Mesendoderm (in vitro differentiated cells): ENCODE measurements around the gene CTNNA2.
A peak's percentile ranks its signal among the peaks of the same experiment; 100 is the strongest.

Experiments used
- DNase-seq: peaks from one replicate; pipeline ENCODE4 v3.0.0; 2013
- H2AK5ac ChIP-seq: 2 replicates; pipeline ENCODE4 v1.6.1; 2013; ENCODE audit warnings: low read length, inconsistent platforms
- H2BK120ac ChIP-seq: 2 replicates; pipeline ENCODE4 v1.6.1; 2013; ENCODE audit warnings: low read depth, mild to moderate bottlenecking, low read length, moderate library complexity, mixed read lengths
- H2BK15ac ChIP-seq: replicated peaks from 2 replicates; pipeline ENCODE4 v1.6.1; 2013; ENCODE audit warnings: low read depth, mild to moderate bottlenecking, moderate library complexity
- H2BK5ac ChIP-seq: 2 replicates; pipeline ENCODE4 v1.6.1; 2013; ENCODE audit warnings: low read length, inconsistent platforms
- H3K18ac ChIP-seq: 2 replicates; pipeline ENCODE4 v1.6.1; 2013; ENCODE audit warnings: mild to moderate bottlenecking, low read length, mixed read lengths
- H3K23ac ChIP-seq: one replicate; pipeline ENCODE4 v1.6.1; 2013; ENCODE audit warnings: low read length
- H3K27ac ChIP-seq: 2 replicates; pipeline ENCODE4 v1.5.1; 2013; ENCODE audit warnings: low read depth, mild to moderate bottlenecking, inconsistent platforms, low read length, moderate library complexity
- H3K27me3 ChIP-seq: 2 replicates; pipeline ENCODE4 v1.6.1; 2013; ENCODE audit warnings: low read length, control low read depth, mild to moderate bottlenecking, inconsistent platforms; ENCODE audit not compliant: insufficient read depth, poor library complexity
- H3K36me3 ChIP-seq: 2 replicates; pipeline ENCODE4 v1.6.1; 2013; ENCODE audit warnings: low read length, inconsistent platforms; ENCODE audit not compliant: control insufficient read depth, insufficient read depth
- H3K4ac ChIP-seq: one replicate; pipeline ENCODE4 v1.6.1; 2013; ENCODE audit warnings: low read depth, mild to moderate bottlenecking, low read length, moderate library complexity
- H3K4me1 ChIP-seq: 2 replicates; pipeline ENCODE4 v1.6.1; 2013; ENCODE audit warnings: low read depth, low read length, inconsistent platforms; ENCODE audit not compliant: control insufficient read depth
- H3K4me2 ChIP-seq: 2 replicates; pipeline ENCODE4 v1.6.1; 2013; ENCODE audit warnings: low read length
- H3K4me3 ChIP-seq: 2 replicates; pipeline ENCODE4 v1.5.1; 2013; ENCODE audit warnings: mild to moderate bottlenecking, low read length
- H3K56ac ChIP-seq: one replicate; pipeline ENCODE4 v1.6.1; 2013; ENCODE audit warnings: low read length
- H3K79me1 ChIP-seq: 2 replicates; pipeline ENCODE4 v1.6.1; 2013; ENCODE audit warnings: low read length, inconsistent platforms
- H3K79me2 ChIP-seq: 2 replicates; pipeline ENCODE4 v1.6.1; 2013; ENCODE audit warnings: mild to moderate bottlenecking, low read length; ENCODE audit not compliant: control insufficient read depth, insufficient read depth
- H3K9ac ChIP-seq: 2 replicates; pipeline ENCODE4 v1.6.1; 2013; ENCODE audit warnings: low read length, inconsistent platforms
- H4K5ac ChIP-seq: one replicate; pipeline ENCODE4 v1.6.1; 2013; ENCODE audit warnings: low read length
- H4K8ac ChIP-seq: one replicate; pipeline ENCODE4 v1.6.1; 2013; ENCODE audit warnings: low read depth, mild to moderate bottlenecking, control low read depth, low read length, moderate library complexity
- WGBS: extraction: QIAGEN DNeasy Blood & Tissue Kit; methylation state at CpG from one replicate; pipeline ENCODE4 v1.1.7; 2013; ENCODE audit warnings: low lambda C conversion rate, missing lambda C conversion rate; ENCODE audit not compliant: insufficient coverage; ENCODE audit errors: extremely low coverage; 5-methylcytosine and 5-hydroxymethylcytosine counted together

The CTNNA2 gene

GRCh38 chr2:80205498-80205897 lies 692.6 kb downstream of the CTNNA2 start:
- H2AK5ac ChIP-seq: no peak overlapping the region
- no peaks in the 10 kb centered on the region for H3K36me3 ChIP-seq
- no peaks in the 10 kb centered on the region for H3K79me2 ChIP-seq
- no peaks in the 10 kb centered on the region for H3K4me1 ChIP-seq
- no peak overlapping the region for H2BK15ac ChIP-seq
- no CpG with 5 or more reads among the region's 2 CpGs for WGBS
- H3K27ac ChIP-seq: no peak overlapping the region
- no peak for DNase-seq
- H3K18ac ChIP-seq: no peak overlapping the region
- no peak overlapping the region for H2BK120ac ChIP-seq
- no peak overlapping the region for H3K4me2 ChIP-seq
- H3K27me3 ChIP-seq: no peaks in the 10 kb centered on the region
- no peak overlapping the region for H3K4me3 ChIP-seq
- no peak overlapping the region for H4K5ac ChIP-seq
- no peak overlapping the region for H3K23ac ChIP-seq
- no peaks in the 10 kb centered on the region for H3K79me1 ChIP-seq
- H3K56ac ChIP-seq: no peak overlapping the region
- H2BK5ac ChIP-seq: no peak overlapping the region
- no peak overlapping the region for H4K8ac ChIP-seq
- H3K9ac ChIP-seq: no peak overlapping the region
- H3K4ac ChIP-seq: no peak overlapping the region

GRCh38 chr2:80209458-80209857 lies 696.6 kb downstream of the CTNNA2 start:
- Histone ChIP-seq H3K4me3 (no peak overlapping the region), H2BK15ac (no peak overlapping the region), H3K56ac (no peak overlapping the region), H3K18ac (no peak overlapping the region), H3K4ac (no peak overlapping the region), H4K8ac (no peak overlapping the region), H3K4me1 (no peaks in the 10 kb centered on the region), H3K4me2 (no peak overlapping the region), H3K79me1 (no peaks in the 10 kb centered on the region), H4K5ac (no peak overlapping the region), H3K23ac (no peak overlapping the region), H3K27me3 (no peaks in the 10 kb centered on the region), H3K79me2 (no peaks in the 10 kb centered on the region), H3K27ac (no peak overlapping the region), H2AK5ac (no peak overlapping the region), H3K36me3 (no peaks in the 10 kb centered on the region), H3K9ac (no peak overlapping the region), H2BK5ac (no peak overlapping the region), H2BK120ac (no peak overlapping the region)
- WGBS: no CpG with 5 or more reads among the region's 5 CpGs
- no peak for DNase-seq

GRCh38 chr2:80217446-80217845 lies 704.6 kb downstream of the CTNNA2 start:
- Histone ChIP-seq H3K4me2 (no peak overlapping the region), H3K4me1 (no peaks in the 10 kb centered on the region), H2BK120ac (no peak overlapping the region), H4K5ac (no peak overlapping the region), H3K23ac (no peak overlapping the region), H3K79me2 (no peaks in the 10 kb centered on the region), H2BK15ac (no peak overlapping the region), H3K18ac (no peak overlapping the region), H3K4me3 (no peak overlapping the region), H4K8ac (no peak overlapping the region), H3K56ac (no peak overlapping the region), H3K36me3 (no peaks in the 10 kb centered on the region), H3K27me3 (no peaks in the 10 kb centered on the region), H3K4ac (no peak overlapping the region), H2BK5ac (no peak overlapping the region), H3K79me1 (no peaks in the 10 kb centered on the region), H2AK5ac (no peak overlapping the region), H3K27ac (no peak overlapping the region), H3K9ac (no peak overlapping the region)
- no peak for DNase-seq

GRCh38 chr2:80222644-80223043 lies 709.8 kb downstream of the CTNNA2 start:
- no peak overlapping the region for H2BK120ac ChIP-seq
- H3K9ac ChIP-seq: no peak overlapping the region
- H3K23ac ChIP-seq: no peak overlapping the region
- no peak overlapping the region for H3K4me3 ChIP-seq
- no peaks in the 10 kb centered on the region for H3K79me1 ChIP-seq
- H3K4me2 ChIP-seq: no peak overlapping the region
- H2BK5ac ChIP-seq: no peak overlapping the region
- no CpG with 5 or more reads among the region's 2 CpGs for WGBS
- no peaks in the 10 kb centered on the region for H3K36me3 ChIP-seq
- H2AK5ac ChIP-seq: no peak overlapping the region
- no peak overlapping the region for H4K8ac ChIP-seq
- no peak overlapping the region for H3K4ac ChIP-seq
- H3K27me3 ChIP-seq: no peaks in the 10 kb centered on the region
- H2BK15ac ChIP-seq: no peak overlapping the region
- H3K18ac ChIP-seq: no peak overlapping the region
- no peak for DNase-seq
- H4K5ac ChIP-seq: no peak overlapping the region
- no peak overlapping the region for H3K56ac ChIP-seq
- no peaks in the 10 kb centered on the region for H3K79me2 ChIP-seq
- H3K4me1 ChIP-seq: no peaks in the 10 kb centered on the region
- no peak overlapping the region for H3K27ac ChIP-seq

GRCh38 chr2:80231421-80231820 lies 718.6 kb downstream of the CTNNA2 start:
- Histone ChIP-seq H3K79me2 (no peaks in the 10 kb centered on the region), H3K4me3 (no peak overlapping the region), H2AK5ac (peak overlapping the region; percentile 89), H4K8ac (no peak overlapping the region), H3K4ac (no peak overlapping the region), H3K27me3 (no peaks in the 10 kb centered on the region), H3K4me2 (no peak overlapping the region), H3K27ac (no peak overlapping the region), H2BK120ac (no peak overlapping the region), H3K23ac (no peak overlapping the region), H2BK15ac (no peak overlapping the region), H3K56ac (no peak overlapping the region), H3K18ac (peak overlapping the region; percentile 41), H2BK5ac (peak overlapping the region; percentile 75), H3K36me3 (no peaks in the 10 kb centered on the region), H3K79me1 (no peaks in the 10 kb centered on the region), H4K5ac (no peak overlapping the region), H3K9ac (no peak overlapping the region), H3K4me1 (peaks cover 2% of the 10 kb centered on the region)
- no CpG with 5 or more reads among the region's 1 CpG for WGBS
- DNase-seq: no peak

GRCh38 chr2:80233333-80233732 lies 720.5 kb downstream of the CTNNA2 start:
- no peaks in the 10 kb centered on the region for H3K36me3 ChIP-seq
- H4K5ac ChIP-seq: no peak overlapping the region
- no peak overlapping the region for H3K18ac ChIP-seq
- H2AK5ac ChIP-seq: no peak overlapping the region
- no peak overlapping the region for H2BK5ac ChIP-seq
- no CpG with 5 or more reads among the region's 1 CpG for WGBS
- no peak overlapping the region for H3K27ac ChIP-seq
- no peak overlapping the region for H3K4me2 ChIP-seq
- DNase-seq: no peak
- H3K4ac ChIP-seq: no peak overlapping the region
- no peak overlapping the region for H3K4me3 ChIP-seq
- H4K8ac ChIP-seq: no peak overlapping the region
- H3K4me1 ChIP-seq: peaks cover 2% of the 10 kb centered on the region
- no peaks in the 10 kb centered on the region for H3K79me1 ChIP-seq
- H3K23ac ChIP-seq: no peak overlapping the region
- H3K56ac ChIP-seq: no peak overlapping the region
- H3K27me3 ChIP-seq: no peaks in the 10 kb centered on the region
- no peak overlapping the region for H3K9ac ChIP-seq
- no peak overlapping the region for H2BK120ac ChIP-seq
- H3K79me2 ChIP-seq: no peaks in the 10 kb centered on the region
- no peak overlapping the region for H2BK15ac ChIP-seq
